Measurements from ENCODE around the gene SLC41A3. TPM values are rescaled to one million over a fixed set of nuclear protein-coding genes. Genes with fewer than 3 reads are reported as not detected.

SLC41A3 gene
- total and polyA plus RNA-seq, 2 of the 8 experiments (the other 6 are each of a cell fraction or from before 2014, with no cell fraction given), result 30.2 to 56.4 TPM

DNA sequence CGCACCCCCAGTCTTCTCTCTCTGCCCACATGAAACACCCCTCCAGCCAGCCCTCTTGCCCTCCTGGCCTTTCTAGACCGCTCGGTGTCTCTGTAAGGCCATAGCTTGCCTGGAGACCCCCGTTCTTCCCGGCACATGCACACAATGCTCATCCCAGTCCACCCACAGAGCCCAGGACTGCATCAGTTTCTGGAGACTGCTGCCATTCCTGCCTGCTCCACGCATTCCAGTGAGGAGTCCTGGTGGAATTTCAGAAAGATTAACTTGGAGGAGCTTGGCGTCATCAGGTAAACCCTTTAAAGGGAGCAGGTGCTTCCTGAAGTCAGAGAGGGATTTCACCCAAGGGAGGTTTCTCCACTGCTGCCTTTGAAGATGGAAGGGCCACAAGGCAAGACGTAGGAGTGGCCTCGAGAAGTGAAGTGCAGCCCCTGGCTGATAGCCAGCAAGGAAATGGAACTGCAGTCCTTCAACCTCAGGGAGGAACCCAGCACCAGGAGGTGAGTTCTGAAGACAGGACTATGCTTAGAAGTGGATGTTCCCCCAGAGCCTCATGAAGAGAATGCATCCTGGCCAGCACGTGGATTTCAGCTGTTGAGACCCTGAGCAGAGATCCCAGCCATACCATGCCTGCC is 19.2 kb downstream of the SLC41A3 start:
- WGBS, 2 experiments (ENCODE audit: extremely low coverage in 1 of 2, insufficient coverage in 1 of 2, insufficient read length in 1 of 2, insufficient replicate concordance in 2 of 2, low coverage in 1 of 2, low lambda C conversion rate in 2 of 2, missing lambda C conversion rate in 1 of 2), result 79% methylated on average over 10 of the region's 10 CpGs; no CpG with 5 or more reads in 1 of the 2 experiments
- DNase-seq (ENCODE audit: low read depth in 1 of 2, low spot score in 2 of 2) (no peak), FAIRE-seq (no peak)

More for the DNA sequence above, 19.2 kb downstream of the SLC41A3 start:
- H4K20me1 ChIP-seq (replicated peaks in 1 of 2; ENCODE audit: control insufficient read depth in 1 of 2, insufficient read depth in 2 of 2, low read length in 2 of 2), result peaks cover 0 to 2% of the 10 kb centered on the region in 2 experiments
- H3K56ac ChIP-seq (replicated peaks; ENCODE audit: insufficient read length, low read depth, low read length), result no peak overlapping the region
- H3K4me2 ChIP-seq (ENCODE audit: insufficient read depth in 1 of 2, low read depth in 2 of 2, low read length in 2 of 2), result no peak overlapping the region
- H3K18ac ChIP-seq (ENCODE audit: extremely low read depth, low read length), result no peak overlapping the region
- H2BK20ac ChIP-seq (ENCODE audit: low read length), result no peak overlapping the region
- H3K79me1 ChIP-seq (ENCODE audit: low read depth, low read length), result no peaks in the 10 kb centered on the region; the same call in 1 of the 2 replicates
- no peak overlapping the region for H3K4me3 ChIP-seq (ENCODE audit: extremely low read depth in 1 of 4, insufficient read depth in 2 of 4, low read depth in 3 of 4, low read length in 4 of 4)
- no peaks in the 10 kb centered on the region for H3K9me3 ChIP-seq (ENCODE audit: insufficient read depth in 2 of 2, low read depth in 1 of 2, low read length in 1 of 2)
- no peak overlapping the region for H2BK120ac ChIP-seq (replicated peaks; ENCODE audit: low read depth, low read length)
- no peak overlapping the region for H4K91ac ChIP-seq (replicated peaks; ENCODE audit: insufficient read length, low read length)
- H3K9ac ChIP-seq (replicated peaks in 1 of 4; ENCODE audit: extremely low read depth in 1 of 4, low read depth in 3 of 4, low read length in 3 of 4), result no peak overlapping the region
- no peaks in the 10 kb centered on the region for H3K4me1 ChIP-seq (replicated peaks in 1 of 4; ENCODE audit: control insufficient read depth in 3 of 4, insufficient read depth in 4 of 4, low read length in 3 of 4)
- no peak overlapping the region for H3K23ac ChIP-seq (ENCODE audit: insufficient read length)
- H3K27ac ChIP-seq (ENCODE audit: low read depth, low read length), result no peak overlapping the region
- no peak overlapping the region for H4K5ac ChIP-seq (ENCODE audit: insufficient read length, low read depth, low read length)
- H2AK5ac ChIP-seq (ENCODE audit: low read depth, low read length), result no peak overlapping the region
- TF ChIP-seq CBX5 (IDR thresholded peaks at IDR 0.05; ENCODE audit: low read depth, low read length) (no peak), CBX8 (IDR thresholded peaks at IDR 0.05; ENCODE audit: borderline replicate concordance, low read depth, low read length) (no peak), RBBP5 (IDR thresholded peaks at IDR 0.05; ENCODE audit: borderline replicate concordance, low read depth, low read length) (no peak), SRF (IDR thresholded peaks at IDR 0.05; ENCODE audit: low read depth, low read length) (no peak)
- no peak overlapping the region for H2BK5ac ChIP-seq (ENCODE audit: low read depth, low read length)
- H2BK15ac ChIP-seq (ENCODE audit: low read length), result no peak overlapping the region
- no peak overlapping the region for H2AFZ ChIP-seq (ENCODE audit: low read length)
- no peaks in the 10 kb centered on the region for H3K23me2 ChIP-seq (ENCODE audit: low read depth, low read length)
- ChIA-PET CTCF (ENCODE audit: partially characterized antibody) (interaction anchor here (1.1 to 1.4 kb wide), 2 partner anchors 14 to 87 kb away, joined by 3 read pairs; no protein-coding TSS in a partner anchor), POLR2A (ENCODE audit: partially characterized antibody) (interaction anchor here (1.6 kb wide), 1 partner anchor 10 kb away, joined by 3 read pairs; no protein-coding TSS in a partner anchor)
- H4K8ac ChIP-seq (ENCODE audit: extremely low read depth, insufficient read depth, low read length), result no peak overlapping the region; the same call in 1 of the 2 replicates
- no peak overlapping the region for H2BK12ac ChIP-seq (ENCODE audit: low read depth, low read length)
- H3K4ac ChIP-seq (replicated peaks; ENCODE audit: insufficient read length, low read depth, low read length), result no peak overlapping the region
- no peaks in the 10 kb centered on the region for H3K79me2 ChIP-seq (ENCODE audit: control insufficient read depth in 1 of 2, insufficient read depth in 2 of 2, low read length in 2 of 2)
- no peaks in the 10 kb centered on the region for H3K36me3 ChIP-seq (ENCODE audit: control insufficient read depth in 2 of 4, insufficient read depth in 4 of 4, low read length in 3 of 4)
- H3K27me3 ChIP-seq (replicated peaks in 1 of 4; ENCODE audit: control insufficient read depth in 3 of 4, extremely low read depth in 1 of 4, insufficient read depth in 3 of 4, low read length in 3 of 4), result no peaks in the 10 kb centered on the region
- H3K14ac ChIP-seq (ENCODE audit: insufficient read length), result no peak overlapping the region
